GM23338 (cell line): ENCODE measurements around the gene PDCD7. TPM values are rescaled to one million over a fixed set of nuclear protein-coding genes. Genes with fewer than 3 reads are reported as not detected.

Experiments
- ATAC-seq: fragments of 200-7000 bp; cut with Tn5 transposase; 3 replicates; pipeline ENCODE4 v1.9.1; 2020
- DNase-seq: peaks from one replicate; pipeline ENCODE4 v3.0.0-alpha.2; 2015; ENCODE audit warnings: low spot score
- H2AFZ ChIP-seq: fragments of 200-600 bp; sonication (generic); 2 replicates; pipeline ENCODE4 v1.8.0; 2016; ENCODE audit warnings: antibody characterized with exemption, mild to moderate bottlenecking, moderate library complexity
- H3F3A ChIP-seq: fragments of 200-600 bp; sonication (generic); replicated peaks from 2 replicates; pipeline ENCODE4 v1.8.0; 2017; ENCODE audit warnings: antibody characterized with exemption, mixed run types, low read depth
- H3K27ac ChIP-seq: fragments of 200-600 bp; sonication (generic); 2 replicates; pipeline ENCODE4 v1.6.1; 2016; ENCODE audit warnings: low read depth
- H3K27me3 ChIP-seq: fragments of 200-600 bp; sonication (generic); 2 replicates; pipeline ENCODE4 v1.8.0; 2016; ENCODE audit warnings: mild to moderate bottlenecking, mixed run types, moderate library complexity; ENCODE audit not compliant: insufficient read depth
- H3K36me3 ChIP-seq: fragments of 200-600 bp; sonication (generic); 2 replicates; pipeline ENCODE4 v1.8.0; 2016; ENCODE audit warnings: mild to moderate bottlenecking; ENCODE audit not compliant: insufficient read depth
- H3K4me1 ChIP-seq: fragments of 200-600 bp; sonication (generic); 2 replicates; pipeline ENCODE4 v1.8.0; 2016; ENCODE audit warnings: mild to moderate bottlenecking, moderate library complexity; ENCODE audit not compliant: insufficient read depth
- H3K4me2 ChIP-seq: fragments of 200-600 bp; sonication (generic); 2 replicates; pipeline ENCODE4 v1.7.1; 2017; ENCODE audit warnings: mixed run types
- H3K4me3 ChIP-seq: fragments of 200-600 bp; sonication (generic); 2 replicates; pipeline ENCODE4 v1.6.1; 2016; ENCODE audit warnings: mixed run types
- H3K79me2 ChIP-seq: fragments of 200-600 bp; sonication (generic); replicated peaks from 2 replicates; pipeline ENCODE4 v1.8.0; 2017; ENCODE audit warnings: mild to moderate bottlenecking; ENCODE audit not compliant: insufficient read depth
- H3K9me2 ChIP-seq: fragments of 200-600 bp; sonication (generic); 2 replicates; pipeline ENCODE4 v1.8.0; 2017; ENCODE audit not compliant: insufficient read depth
- H4K20me1 ChIP-seq: fragments of 200-600 bp; sonication (generic); replicated peaks from 2 replicates; pipeline ENCODE4 v1.8.0; 2017; ENCODE audit warnings: mild to moderate bottlenecking; ENCODE audit not compliant: insufficient read depth
- H3K27ac Mint-ChIP-seq: 2 replicates; pipeline ENCODE4 v1.8.0; 2020; ENCODE audit warnings: inconsistent platforms, mild to moderate bottlenecking, moderate library complexity, mixed read lengths
- H3K27me3 Mint-ChIP-seq: 3 replicates; pipeline ENCODE4 v1.8.0; 2022; ENCODE audit warnings: low read depth, mild to moderate bottlenecking, moderate library complexity, mixed read lengths, inconsistent platforms; ENCODE audit not compliant: insufficient read depth, poor library complexity
- H3K36me3 Mint-ChIP-seq: 3 replicates; pipeline ENCODE4 v1.8.0; 2021; ENCODE audit warnings: low read depth, mild to moderate bottlenecking, inconsistent platforms, moderate library complexity, mixed read lengths
- H3K4me1 Mint-ChIP-seq: 3 replicates; pipeline ENCODE4 v1.8.0; 2020; ENCODE audit warnings: mild to moderate bottlenecking, inconsistent platforms, mixed read lengths
- H3K4me3 Mint-ChIP-seq: 3 replicates; pipeline ENCODE4 v1.8.0; 2021; ENCODE audit warnings: moderate library complexity, mild to moderate bottlenecking, inconsistent platforms, mixed read lengths
- H3K9me3 Mint-ChIP-seq: 3 replicates; pipeline ENCODE4 v1.8.0; 2020; ENCODE audit warnings: moderate library complexity, mild to moderate bottlenecking, inconsistent platforms, mixed read lengths
- CREB1 ChIP-seq: fragments of 250-450 bp; sonication (Bioruptor Pico); IDR thresholded peaks from 2 replicates; pipeline ENCODE4 v1.5.0; 2020; ENCODE audit warnings: low read depth, mild to moderate bottlenecking, moderate library complexity
- EZH2 ChIP-seq: fragments of 200-600 bp; sonication (generic); IDR thresholded peaks from one replicate; pipeline ENCODE4 v1.8.0; 2017; ENCODE audit warnings: antibody characterized with exemption, mild to moderate bottlenecking, low read depth; ENCODE audit not compliant: unreplicated experiment
- EZH2phosphoT487 ChIP-seq: fragments of 200-600 bp; sonication (generic); IDR thresholded peaks from one replicate; pipeline ENCODE4 v1.8.1; 2018; ENCODE audit warnings: antibody characterized with exemption; ENCODE audit not compliant: unreplicated experiment
- JUNB ChIP-seq: IDR thresholded peaks from one replicate; pipeline ENCODE4 v1.6.1; 2016; ENCODE audit warnings: antibody characterized with exemption; ENCODE audit not compliant: unreplicated experiment
- NANOG ChIP-seq: IDR thresholded peaks from 2 replicates; pipeline ENCODE4 v1.6.1; 2016; ENCODE audit warnings: antibody characterized with exemption, borderline replicate concordance
- POLR2AphosphoS5 ChIP-seq: IDR thresholded peaks from 2 replicates; pipeline ENCODE4 v1.6.1; 2016; ENCODE audit warnings: antibody characterized with exemption, low read depth
- STAT1 ChIP-seq: IDR thresholded peaks from one replicate; pipeline ENCODE4 v1.6.1; 2016; ENCODE audit warnings: antibody characterized with exemption; ENCODE audit not compliant: unreplicated experiment
- ZNF114 ChIP-seq: fragments of 250-450 bp; sonication (Bioruptor Pico); IDR thresholded peaks from 2 replicates; pipeline ENCODE4 v1.5.0; 2020; ENCODE audit warnings: mild to moderate bottlenecking, moderate library complexity
- ZNF331 ChIP-seq: fragments of 250-450 bp; sonication (Bioruptor Pico); IDR thresholded peaks from 2 replicates; pipeline ENCODE4 v1.5.0; 2020; ENCODE audit warnings: low read depth, mild to moderate bottlenecking, moderate library complexity
- polyA plus RNA-seq: library from polyadenylated mRNA; unstranded; fragments of >200 nt; fragmentation: Nextera tagmentation; extraction: Ambion mirVana; gene quantifications from 2 replicates; pipeline ENCODE4 v1.2.1, GENCODE V29; 2016
- total RNA-seq: library from RNA; depleted of rRNA; stranded (reverse); fragments of >200 nt; shearing (Covaris generic); gene quantifications from 2 replicates; pipeline ENCODE4 v1.2.3, GENCODE V29; 2014
- TF ChIP-seq, protein P1 (sequence below): IDR thresholded peaks from one replicate; pipeline ENCODE4 v1.6.1; 2018; ENCODE audit warnings: antibody characterized with exemption; ENCODE audit not compliant: unreplicated experiment
- TF ChIP-seq, protein P2 (sequence below): IDR thresholded peaks from 2 replicates; pipeline ENCODE4 v1.6.1; 2016; ENCODE audit warnings: antibody characterized with exemption
- TF ChIP-seq, protein P3 (sequence below): fragments of 250-450 bp; sonication (Bioruptor Pico); IDR thresholded peaks from 2 replicates; pipeline ENCODE4 v1.5.0; 2020; ENCODE audit warnings: mild to moderate bottlenecking, moderate library complexity
- TF ChIP-seq, protein P4 (sequence below), 2 experiments: fragments of 200-600 bp in 1 of 2; sonication (generic) in 1 of 2; conservative IDR thresholded peaks; 2 replicates each; pipeline versions ENCODE4 v1.5.1 to v1.6.1; 2016 to 2017; ENCODE audit warnings: antibody characterized with exemption in 2 of 2, low read depth in 2 of 2, mild to moderate bottlenecking in 2 of 2, moderate library complexity in 1 of 2

The PDCD7 gene
- total and polyA plus RNA-seq, 2 experiments from 2014 or later = 16.8 to 21.2 TPM

DNA sequence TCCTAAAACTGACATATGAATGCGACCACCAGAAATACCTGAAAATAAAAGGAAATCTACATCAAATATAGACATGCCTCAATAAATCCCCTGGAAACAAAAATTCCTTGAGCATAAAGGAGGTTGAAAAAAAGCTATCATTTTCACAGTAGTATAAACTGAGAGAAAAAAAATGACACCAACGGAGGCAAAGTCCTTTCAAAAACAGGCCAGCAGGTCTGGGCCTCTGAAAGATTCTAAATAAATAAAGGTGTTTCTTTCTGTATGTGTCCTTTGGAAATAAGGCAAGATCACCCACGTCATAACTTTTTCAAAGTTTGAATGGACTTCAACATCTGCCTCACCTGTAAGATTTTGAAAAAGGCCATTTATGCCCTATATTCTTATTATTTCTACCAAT is 46.6 kb upstream of the PDCD7 start:
- peaks cover 57% of the 10 kb centered on the region for H3K79me2 ChIP-seq
- ATAC-seq = no peak
- no peak overlapping the region for H3K27ac Mint-ChIP-seq

More for the DNA sequence above, 46.6 kb upstream of the PDCD7 start:
- Histone ChIP-seq H3F3A (0 out of 2 replicates have a peak, but pooled peaks cover 3% of the 10 kb centered on the region), H3K36me3 (peaks cover 21% of the 10 kb centered on the region), H3K9me2 (no peaks in the 10 kb centered on the region), H3K27ac (no peak overlapping the region), H3K4me1 (0 out of 2 replicates have a peak, but pooled peaks cover 6% of the 10 kb centered on the region), H2AFZ (no peak overlapping the region), H3K4me2 (no peak overlapping the region), H3K27me3 (no peaks in the 10 kb centered on the region), H3K4me3 (no peak overlapping the region), H4K20me1 (peaks cover 10% of the 10 kb centered on the region; the same call in 1 of the 2 replicates)
- Mint-ChIP-seq H3K9me3 (no peaks in the 10 kb centered on the region), H3K36me3 (peaks cover 25% of the 10 kb centered on the region; the same call in 2 of the 3 replicates), H3K4me1 (peaks cover 9% of the 10 kb centered on the region), H3K4me3 (no peak overlapping the region), H3K27me3 (peaks cover 5% of the 10 kb centered on the region)
- DNase-seq = no peak
- no peak for TF ChIP-seq EZH2phosphoT487
- TF ChIP-seq, protein P1, sequence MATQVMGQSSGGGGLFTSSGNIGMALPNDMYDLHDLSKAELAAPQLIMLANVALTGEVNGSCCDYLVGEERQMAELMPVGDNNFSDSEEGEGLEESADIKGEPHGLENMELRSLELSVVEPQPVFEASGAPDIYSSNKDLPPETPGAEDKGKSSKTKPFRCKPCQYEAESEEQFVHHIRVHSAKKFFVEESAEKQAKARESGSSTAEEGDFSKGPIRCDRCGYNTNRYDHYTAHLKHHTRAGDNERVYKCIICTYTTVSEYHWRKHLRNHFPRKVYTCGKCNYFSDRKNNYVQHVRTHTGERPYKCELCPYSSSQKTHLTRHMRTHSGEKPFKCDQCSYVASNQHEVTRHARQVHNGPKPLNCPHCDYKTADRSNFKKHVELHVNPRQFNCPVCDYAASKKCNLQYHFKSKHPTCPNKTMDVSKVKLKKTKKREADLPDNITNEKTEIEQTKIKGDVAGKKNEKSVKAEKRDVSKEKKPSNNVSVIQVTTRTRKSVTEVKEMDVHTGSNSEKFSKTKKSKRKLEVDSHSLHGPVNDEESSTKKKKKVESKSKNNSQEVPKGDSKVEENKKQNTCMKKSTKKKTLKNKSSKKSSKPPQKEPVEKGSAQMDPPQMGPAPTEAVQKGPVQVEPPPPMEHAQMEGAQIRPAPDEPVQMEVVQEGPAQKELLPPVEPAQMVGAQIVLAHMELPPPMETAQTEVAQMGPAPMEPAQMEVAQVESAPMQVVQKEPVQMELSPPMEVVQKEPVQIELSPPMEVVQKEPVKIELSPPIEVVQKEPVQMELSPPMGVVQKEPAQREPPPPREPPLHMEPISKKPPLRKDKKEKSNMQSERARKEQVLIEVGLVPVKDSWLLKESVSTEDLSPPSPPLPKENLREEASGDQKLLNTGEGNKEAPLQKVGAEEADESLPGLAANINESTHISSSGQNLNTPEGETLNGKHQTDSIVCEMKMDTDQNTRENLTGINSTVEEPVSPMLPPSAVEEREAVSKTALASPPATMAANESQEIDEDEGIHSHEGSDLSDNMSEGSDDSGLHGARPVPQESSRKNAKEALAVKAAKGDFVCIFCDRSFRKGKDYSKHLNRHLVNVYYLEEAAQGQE = no peak
- TF ChIP-seq NANOG = no peak
- no peak for TF ChIP-seq ZNF331 (CRISPR knock-in tag)
- TF ChIP-seq JUNB = no peak
- TF ChIP-seq, protein P2, sequence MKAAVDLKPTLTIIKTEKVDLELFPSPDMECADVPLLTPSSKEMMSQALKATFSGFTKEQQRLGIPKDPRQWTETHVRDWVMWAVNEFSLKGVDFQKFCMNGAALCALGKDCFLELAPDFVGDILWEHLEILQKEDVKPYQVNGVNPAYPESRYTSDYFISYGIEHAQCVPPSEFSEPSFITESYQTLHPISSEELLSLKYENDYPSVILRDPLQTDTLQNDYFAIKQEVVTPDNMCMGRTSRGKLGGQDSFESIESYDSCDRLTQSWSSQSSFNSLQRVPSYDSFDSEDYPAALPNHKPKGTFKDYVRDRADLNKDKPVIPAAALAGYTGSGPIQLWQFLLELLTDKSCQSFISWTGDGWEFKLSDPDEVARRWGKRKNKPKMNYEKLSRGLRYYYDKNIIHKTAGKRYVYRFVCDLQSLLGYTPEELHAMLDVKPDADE = no peak
- TF ChIP-seq EZH2 = no peak
- no peak for TF ChIP-seq STAT1
- no peak for TF ChIP-seq ZNF114
- no peak for TF ChIP-seq CREB1
- no peak for TF ChIP-seq POLR2AphosphoS5
- TF ChIP-seq, protein P3, sequence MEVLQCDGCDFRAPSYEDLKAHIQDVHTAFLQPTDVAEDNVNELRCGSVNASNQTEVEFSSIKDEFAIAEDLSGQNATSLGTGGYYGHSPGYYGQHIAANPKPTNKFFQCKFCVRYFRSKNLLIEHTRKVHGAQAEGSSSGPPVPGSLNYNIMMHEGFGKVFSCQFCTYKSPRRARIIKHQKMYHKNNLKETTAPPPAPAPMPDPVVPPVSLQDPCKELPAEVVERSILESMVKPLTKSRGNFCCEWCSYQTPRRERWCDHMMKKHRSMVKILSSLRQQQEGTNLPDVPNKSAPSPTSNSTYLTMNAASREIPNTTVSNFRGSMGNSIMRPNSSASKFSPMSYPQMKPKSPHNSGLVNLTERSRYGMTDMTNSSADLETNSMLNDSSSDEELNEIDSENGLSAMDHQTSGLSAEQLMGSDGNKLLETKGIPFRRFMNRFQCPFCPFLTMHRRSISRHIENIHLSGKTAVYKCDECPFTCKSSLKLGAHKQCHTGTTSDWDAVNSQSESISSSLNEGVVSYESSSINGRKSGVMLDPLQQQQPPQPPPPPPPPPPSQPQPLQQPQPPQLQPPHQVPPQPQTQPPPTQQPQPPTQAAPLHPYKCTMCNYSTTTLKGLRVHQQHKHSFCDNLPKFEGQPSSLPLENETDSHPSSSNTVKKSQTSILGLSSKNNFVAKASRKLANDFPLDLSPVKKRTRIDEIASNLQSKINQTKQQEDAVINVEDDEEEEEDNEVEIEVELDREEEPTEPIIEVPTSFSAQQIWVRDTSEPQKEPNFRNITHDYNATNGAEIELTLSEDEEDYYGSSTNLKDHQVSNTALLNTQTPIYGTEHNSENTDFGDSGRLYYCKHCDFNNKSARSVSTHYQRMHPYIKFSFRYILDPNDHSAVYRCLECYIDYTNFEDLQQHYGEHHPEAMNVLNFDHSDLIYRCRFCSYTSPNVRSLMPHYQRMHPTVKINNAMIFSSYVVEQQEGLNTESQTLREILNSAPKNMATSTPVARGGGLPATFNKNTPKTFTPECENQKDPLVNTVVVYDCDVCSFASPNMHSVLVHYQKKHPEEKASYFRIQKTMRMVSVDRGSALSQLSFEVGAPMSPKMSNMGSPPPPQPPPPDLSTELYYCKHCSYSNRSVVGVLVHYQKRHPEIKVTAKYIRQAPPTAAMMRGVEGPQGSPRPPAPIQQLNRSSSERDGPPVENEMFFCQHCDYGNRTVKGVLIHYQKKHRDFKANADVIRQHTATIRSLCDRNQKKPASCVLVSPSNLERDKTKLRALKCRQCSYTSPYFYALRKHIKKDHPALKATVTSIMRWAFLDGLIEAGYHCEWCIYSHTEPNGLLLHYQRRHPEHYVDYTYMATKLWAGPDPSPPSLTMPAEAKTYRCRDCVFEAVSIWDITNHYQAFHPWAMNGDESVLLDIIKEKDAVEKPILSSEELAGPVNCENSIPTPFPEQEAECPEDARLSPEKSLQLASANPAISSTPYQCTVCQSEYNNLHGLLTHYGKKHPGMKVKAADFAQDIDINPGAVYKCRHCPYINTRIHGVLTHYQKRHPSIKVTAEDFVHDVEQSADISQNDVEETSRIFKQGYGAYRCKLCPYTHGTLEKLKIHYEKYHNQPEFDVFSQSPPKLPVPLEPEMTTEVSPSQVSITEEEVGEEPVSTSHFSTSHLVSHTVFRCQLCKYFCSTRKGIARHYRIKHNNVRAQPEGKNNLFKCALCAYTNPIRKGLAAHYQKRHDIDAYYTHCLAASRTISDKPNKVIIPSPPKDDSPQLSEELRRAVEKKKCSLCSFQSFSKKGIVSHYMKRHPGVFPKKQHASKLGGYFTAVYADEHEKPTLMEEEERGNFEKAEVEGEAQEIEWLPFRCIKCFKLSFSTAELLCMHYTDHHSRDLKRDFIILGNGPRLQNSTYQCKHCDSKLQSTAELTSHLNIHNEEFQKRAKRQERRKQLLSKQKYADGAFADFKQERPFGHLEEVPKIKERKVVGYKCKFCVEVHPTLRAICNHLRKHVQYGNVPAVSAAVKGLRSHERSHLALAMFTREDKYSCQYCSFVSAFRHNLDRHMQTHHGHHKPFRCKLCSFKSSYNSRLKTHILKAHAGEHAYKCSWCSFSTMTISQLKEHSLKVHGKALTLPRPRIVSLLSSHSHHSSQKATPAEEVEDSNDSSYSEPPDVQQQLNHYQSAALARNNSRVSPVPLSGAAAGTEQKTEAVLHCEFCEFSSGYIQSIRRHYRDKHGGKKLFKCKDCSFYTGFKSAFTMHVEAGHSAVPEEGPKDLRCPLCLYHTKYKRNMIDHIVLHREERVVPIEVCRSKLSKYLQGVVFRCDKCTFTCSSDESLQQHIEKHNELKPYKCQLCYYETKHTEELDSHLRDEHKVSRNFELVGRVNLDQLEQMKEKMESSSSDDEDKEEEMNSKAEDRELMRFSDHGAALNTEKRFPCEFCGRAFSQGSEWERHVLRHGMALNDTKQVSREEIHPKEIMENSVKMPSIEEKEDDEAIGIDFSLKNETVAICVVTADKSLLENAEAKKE (CRISPR knock-in tag) = no peak
- TF ChIP-seq, protein P4, sequence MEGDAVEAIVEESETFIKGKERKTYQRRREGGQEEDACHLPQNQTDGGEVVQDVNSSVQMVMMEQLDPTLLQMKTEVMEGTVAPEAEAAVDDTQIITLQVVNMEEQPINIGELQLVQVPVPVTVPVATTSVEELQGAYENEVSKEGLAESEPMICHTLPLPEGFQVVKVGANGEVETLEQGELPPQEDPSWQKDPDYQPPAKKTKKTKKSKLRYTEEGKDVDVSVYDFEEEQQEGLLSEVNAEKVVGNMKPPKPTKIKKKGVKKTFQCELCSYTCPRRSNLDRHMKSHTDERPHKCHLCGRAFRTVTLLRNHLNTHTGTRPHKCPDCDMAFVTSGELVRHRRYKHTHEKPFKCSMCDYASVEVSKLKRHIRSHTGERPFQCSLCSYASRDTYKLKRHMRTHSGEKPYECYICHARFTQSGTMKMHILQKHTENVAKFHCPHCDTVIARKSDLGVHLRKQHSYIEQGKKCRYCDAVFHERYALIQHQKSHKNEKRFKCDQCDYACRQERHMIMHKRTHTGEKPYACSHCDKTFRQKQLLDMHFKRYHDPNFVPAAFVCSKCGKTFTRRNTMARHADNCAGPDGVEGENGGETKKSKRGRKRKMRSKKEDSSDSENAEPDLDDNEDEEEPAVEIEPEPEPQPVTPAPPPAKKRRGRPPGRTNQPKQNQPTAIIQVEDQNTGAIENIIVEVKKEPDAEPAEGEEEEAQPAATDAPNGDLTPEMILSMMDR (conservative IDR thresholded peaks at IDR 0.05; ENCODE audit: low read depth in 2 of 2) = no peak
